Hematopoietic multipotent progenitor cell (in vitro differentiated cells): Measurements from ENCODE around the gene ERBB4. TPM values are rescaled to one million over a fixed set of nuclear protein-coding genes. Genes with fewer than 3 reads are reported as not detected.
"Not testable (repeated sequence)": the region's sequence is repeated elsewhere in the genome, so short reads cannot be mapped to it uniquely, and the experiment has no call there.

Experiments
- DNase-seq, 3 donors: peaks; one replicate each; pipeline ENCODE4 v3.0.0-alpha.2; 2011 to 2015; ENCODE audit warnings: low read depth in 2 of 3, low spot score in 2 of 3
- total RNA-seq: library from RNA; depleted of rRNA; stranded (reverse); fragments of >200 nt; gene quantifications from one replicate; pipeline ENCODE4 v1.2.3, GENCODE V29; 2012

Gene ERBB4
- total RNA-seq, 1 donor, result not detected

DNA sequence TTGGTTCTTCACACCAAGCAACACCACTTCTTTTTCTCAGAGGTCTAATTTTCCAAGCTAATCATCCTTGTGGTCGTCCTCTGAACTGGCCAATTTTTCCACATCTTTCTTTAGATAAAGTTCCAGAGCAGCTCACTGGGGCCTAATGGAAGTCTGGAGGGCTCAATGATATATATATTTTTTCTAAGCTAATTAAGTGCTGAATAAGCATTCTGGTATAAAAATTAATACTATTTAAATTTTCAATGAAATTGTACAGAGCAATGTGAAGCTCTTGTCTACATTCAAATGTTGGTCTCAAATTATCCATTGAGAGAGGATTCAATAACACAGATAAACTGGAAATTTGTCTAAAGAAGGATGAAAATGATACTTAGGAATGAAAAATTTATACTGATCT is 866.6 kb downstream of the ERBB4 start:
- no peak for DNase-seq

DNA sequence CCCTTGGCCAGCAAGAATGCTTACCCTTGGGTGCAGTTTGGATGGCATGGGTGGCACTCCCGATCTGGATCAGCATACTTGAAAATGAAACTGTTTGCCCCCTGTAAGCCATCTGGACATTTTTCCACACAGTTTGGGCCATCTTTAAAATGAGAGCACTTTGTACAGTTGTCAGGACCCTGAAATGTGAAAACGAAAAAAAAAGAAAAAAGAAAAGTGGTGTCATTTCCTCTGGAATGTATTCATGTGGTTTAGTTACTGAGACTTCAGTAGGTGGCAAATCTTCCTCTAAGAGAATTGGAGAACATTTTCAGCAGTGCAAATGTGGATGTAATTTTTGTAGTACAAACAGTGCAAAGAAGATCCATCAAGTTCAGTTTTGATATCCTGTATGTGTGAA is 873.3 kb downstream of the ERBB4 start:
- DNase-seq, result no peak

DNA sequence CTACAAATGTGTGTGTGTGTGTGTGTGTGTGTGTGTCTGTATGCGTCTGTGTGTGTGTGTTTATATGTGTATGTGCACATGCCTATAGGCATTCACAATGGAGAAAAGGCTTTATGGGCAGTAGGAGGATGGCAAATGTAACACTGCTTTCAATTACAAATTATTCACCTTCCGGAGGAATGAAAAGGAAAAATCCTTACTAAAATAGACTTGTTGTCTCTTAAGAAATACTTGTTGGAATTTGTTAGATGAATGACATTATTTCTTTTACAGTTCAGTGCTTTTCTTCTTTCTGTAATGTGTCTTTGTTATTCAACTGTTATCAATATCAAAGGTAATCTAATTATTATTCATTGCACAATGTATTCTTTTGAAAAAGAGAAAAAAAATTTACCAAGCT is 874.3 kb downstream of the ERBB4 start:
- DNase-seq, result no peak

DNA sequence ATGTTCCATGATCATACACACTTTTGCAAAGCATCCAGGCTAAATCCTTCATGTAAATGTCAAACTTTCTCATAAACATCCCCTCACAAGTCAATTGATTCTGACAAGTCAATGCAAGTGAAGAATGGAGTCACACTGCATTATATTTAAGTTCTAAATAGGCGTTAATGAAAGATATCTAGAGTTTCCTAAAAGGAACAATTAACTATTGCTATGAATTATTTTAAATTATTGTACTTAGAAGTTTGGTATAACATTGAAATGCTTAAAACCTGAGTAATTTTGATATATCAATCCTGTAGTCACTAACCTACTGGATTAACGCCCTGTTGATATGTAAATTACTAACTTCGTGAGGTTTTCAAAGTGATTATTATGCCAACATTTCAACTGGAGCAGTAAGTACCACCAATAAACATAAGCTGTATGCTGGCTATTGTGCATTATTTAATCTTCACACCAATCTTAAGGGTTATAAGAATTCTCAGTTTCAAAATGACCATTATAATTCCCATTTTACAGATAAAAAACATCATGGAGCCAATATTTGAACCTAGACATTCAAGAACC is 884.3 kb downstream of the ERBB4 start:
- DNase-seq, result no peak

DNA sequence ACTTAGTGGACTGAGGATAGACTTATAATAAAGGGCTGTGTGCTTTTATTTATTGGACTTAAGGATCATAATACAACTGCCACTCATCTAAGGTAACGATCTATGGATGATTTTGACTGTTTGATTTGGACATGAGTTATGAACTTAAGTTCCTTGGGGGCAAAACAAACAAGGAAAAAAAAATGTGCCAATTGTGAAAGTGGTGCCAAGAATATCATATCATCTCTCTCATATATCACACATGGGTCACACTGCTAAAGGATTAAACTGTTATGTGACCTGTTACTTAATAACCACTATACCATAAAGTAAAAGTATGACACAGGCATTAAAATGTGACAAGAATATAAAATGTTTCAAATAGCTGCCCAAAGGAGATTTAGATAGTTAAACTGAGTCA is 886.3 kb downstream of the ERBB4 start:
- DNase-seq, result no peak

DNA sequence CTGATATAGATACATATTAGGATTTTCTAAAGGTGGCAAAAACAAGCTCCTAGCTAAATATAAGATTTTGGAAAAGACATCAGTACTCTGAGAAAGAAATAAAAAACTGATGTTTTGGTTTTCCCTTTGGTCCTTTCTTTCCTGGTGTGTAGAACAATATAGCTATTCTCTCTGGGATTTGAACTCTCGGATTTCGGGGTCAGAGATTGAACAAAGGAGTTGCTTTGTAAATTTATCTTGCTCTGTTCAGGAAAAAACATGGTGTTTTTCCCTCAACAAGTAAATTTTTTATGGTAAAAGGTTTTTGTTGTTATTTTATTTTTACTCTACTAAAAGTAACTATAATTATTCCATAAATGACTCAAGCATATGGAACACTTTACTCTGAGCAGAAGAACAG is 889.3 kb downstream of the ERBB4 start:
- DNase-seq, result no peak

DNA sequence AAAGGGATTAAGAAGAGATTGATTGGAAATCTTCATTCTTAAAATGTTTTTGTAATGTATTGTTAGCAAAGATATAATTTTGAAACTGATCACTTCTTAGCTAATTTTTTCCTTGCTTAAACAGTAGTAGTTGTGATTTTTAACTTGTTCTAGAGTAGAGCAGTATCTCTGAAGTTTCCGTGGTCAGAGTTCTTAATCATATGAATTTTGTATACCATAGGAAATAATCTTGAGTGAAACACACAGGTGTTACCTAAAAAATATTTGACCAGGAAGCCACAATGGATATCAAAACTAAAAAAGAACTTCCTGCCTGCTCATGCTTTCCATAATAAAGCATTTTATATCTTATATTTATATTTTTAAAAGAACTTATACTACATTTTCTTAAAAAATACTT is 907.1 kb downstream of the ERBB4 start:
- no peak for DNase-seq

DNA sequence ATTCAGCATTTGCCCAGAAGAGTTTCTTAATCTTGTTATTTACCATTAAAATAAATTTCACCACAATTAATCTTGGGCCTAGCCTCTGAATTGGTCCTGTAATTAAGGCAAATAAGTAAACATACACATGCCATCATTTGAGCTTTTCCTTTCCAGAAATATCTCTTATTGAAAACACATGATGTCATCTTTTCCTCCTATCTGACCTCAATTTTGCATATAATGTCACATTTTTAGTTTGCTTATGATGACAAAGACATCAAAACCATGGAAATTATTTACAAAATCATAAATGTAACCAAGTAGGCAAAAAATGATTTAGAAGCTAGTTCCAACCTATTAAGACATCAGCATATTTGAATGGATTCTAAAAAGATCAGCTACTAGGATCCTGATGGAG is 915.5 kb downstream of the ERBB4 start:
- no peak for DNase-seq

DNA sequence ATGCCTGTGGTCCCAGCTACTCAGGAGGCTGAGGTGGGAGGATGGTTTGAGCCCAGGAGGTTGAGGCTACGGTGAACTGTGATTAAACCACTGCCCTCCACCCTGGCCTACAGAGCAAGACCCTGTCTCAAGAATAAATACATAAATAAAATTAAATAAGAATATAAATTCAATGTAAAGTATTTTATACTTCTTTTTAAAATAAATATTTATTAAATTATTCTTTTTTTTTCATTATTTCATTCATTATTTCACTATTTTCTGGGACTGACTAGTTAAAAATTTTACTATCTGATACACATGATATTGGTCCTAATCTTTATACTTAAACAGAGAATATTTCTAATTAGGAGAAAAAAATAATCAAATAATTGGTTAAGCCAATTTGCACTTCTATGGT is 917.6 kb downstream of the ERBB4 start:
- no peak for DNase-seq

DNA sequence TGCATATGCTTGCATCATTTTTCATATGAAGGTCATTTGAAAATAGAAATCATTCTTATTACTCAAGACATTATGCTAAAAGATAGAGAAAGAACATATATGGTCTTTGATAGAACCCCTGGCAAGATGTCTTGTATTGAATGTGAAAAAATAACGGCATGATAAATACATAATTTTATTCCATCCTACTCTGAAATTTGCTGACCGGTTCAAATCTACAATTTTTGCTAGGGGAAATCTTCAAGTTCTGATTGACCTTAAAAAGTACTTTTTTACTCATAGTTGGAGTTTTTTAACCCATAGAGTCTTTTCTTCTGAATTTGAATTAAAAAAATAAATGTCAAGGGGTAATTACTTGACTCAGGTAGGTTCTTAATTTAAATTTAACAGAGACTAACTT is 920.8 kb downstream of the ERBB4 start:
- DNase-seq, result no peak

DNA sequence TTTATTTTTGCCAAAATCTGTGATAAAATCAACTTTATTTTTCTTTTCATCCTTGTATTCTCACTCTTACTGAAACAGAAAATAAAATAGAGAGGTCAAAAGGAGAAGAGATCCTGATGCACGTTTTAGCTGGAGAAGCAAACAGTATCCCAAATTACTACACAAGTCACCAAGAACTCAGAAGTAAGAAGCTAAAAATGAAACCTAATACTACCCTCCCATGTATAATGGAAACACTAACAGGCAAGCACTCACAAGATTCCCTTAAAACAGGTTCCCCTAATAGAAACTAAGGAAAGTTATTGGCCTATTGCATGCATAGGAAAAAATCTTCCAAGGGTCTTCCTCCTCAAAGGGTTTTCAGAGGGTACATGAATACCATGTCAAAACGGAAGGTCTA is 927.0 kb downstream of the ERBB4 start:
- no peak for DNase-seq

DNA sequence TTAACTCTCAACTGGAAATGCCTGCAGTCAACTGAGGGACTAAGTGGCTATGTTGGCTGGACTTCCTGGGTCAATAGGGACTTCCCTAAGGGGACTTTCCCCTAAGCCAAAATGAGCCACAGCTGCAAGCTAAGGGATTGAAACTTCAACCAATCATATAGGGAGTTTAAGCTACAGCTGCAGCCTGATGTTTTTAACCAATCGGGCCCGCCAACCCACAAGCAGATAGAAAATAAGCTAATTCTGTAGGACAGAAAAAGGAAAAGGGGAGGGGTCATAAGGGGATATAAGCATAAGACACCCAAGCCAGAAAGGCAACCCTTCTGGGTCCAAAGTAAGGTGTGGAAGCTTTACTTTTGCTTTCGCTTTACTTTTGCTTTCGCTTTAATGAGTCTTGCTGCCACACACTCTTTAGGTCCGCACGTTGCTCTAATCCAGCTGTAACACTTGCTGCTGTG is 927.5 kb downstream of the ERBB4 start:
- no peak for DNase-seq

DNA sequence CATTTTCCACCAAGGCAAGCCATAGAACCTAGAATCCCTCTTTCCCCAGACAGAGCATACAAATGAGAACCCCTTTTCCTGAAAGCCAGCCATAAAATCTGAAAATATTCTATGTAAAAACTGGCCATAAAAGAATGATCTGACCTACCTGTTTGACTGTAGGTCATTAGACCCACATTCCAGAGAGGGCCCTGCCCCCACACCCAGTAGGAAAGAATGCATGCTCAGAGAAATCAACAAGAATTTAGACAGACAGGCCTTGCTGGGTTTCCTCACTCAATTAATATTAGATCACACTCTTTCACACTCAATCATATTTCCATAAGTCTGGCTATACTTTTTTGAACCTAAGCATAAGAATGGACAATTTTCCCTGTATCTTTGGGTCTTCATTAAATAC is 929.5 kb downstream of the ERBB4 start:
- no peak for DNase-seq

DNA sequence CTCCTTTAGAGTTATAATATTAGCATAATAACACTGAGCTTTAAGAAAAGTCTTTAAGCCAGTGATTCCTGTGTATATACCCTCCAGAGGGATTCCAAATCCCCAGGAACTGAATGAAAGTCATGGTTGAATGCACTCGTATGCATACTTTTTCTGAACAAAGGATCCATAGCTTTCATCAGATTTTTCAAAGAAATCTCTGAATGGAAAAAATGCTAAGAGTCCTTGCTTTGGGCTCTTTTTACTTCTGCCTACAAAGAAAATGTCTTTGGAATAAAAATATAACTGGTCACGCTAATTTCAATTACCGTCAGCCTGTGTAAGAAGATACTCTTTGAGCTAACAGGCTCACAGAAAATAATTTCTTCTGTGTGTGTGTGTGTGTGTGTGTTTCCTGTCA is 939.5 kb downstream of the ERBB4 start:
- no peak for DNase-seq

DNA sequence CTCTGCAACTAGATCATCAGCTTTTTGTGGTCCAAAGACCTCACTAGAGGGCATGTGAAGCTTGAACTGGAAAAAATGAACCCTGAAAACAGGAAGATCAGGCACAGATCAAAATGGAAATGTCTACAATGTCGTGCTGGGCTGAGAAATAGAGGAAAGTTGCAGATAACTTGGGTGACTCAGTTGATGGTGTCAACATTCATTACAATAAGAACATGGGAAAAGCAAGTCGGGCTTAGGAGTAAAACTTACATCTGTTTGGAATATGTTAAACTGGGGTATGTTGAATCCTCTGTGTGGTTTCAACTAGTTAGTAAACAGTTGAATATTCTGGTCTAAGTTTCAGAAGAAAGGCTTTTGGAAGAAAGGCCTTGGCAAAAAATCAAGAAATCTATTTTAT is 940.4 kb downstream of the ERBB4 start:
- DNase-seq, result no peak

DNA sequence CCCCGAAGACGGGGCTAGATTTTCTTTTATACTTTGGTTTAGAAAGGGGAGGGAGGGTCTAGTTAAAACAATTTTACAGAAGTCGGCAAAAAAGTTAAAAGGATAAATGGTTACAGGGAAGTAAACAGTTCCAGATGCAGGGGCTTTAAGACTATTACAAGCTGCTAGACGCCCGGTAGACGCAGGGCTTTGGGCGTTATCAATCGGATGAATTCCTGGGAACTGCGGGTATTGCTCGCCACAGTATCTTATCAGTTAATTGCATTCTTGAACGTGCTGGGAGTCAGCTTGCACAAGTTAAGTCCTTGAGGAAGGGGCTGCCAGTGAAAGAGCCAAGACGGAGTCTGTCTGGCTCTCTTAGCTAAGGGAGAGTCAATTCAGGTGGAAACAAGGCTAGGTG is 946.6 kb downstream of the ERBB4 start:
- not testable (repeated sequence) for DNase-seq

DNA sequence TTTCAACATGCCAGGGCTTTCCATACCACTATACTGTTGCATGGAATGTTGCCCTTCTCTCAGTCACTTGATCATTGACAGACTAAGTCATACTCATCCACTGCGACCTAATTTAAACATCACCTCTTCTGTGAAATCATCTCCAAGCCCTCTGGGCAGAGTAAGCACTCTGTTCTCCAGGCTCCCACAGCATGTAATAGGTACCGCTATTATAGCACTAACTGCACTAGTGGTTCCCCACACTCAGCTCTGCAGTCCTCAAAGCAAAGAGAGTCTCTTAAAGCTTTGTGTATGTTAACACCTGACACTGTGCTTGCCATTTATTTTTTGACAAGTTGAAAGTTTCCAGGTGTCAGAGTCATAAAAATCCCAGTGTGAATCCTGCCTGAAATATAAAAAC is 947.2 kb downstream of the ERBB4 start:
- no peak for DNase-seq

DNA sequence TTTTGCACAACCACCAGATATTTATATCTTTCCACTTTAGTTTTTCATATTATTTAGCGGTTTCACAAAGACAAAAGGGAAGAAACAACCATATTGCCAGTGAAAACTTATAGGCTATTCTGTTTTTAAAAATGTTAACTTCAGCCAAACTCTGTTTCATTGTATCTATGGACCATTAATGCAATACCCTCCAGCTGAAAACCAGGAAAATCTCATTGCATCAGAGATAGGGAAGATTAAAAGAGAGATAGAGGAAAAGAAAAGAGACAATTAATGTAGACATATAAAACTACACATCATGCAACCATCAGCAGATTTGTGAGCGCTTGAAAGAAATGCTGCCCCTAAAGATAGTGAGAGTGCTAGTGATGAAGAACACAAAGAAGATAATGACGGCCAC is 970.2 kb downstream of the ERBB4 start:
- DNase-seq, result no peak

DNA sequence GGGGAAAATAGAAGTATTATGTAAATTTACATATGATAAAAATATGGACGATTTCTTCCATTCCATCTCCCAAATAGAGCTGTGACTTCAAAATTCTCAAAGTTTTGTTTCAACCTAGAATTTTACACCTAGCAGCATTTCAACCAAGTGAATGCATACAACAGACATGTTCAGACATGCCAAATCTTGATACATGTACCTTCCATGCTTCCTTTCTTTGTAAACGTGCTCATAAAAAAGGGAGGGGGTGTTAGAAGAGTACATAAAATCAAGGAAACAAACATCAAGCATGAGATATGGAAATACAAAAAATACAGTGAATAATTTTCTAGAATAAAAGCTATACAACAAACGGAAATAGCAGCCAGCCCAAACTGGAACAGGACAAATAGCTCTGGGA is 974.2 kb downstream of the ERBB4 start:
- DNase-seq, result no peak

DNA sequence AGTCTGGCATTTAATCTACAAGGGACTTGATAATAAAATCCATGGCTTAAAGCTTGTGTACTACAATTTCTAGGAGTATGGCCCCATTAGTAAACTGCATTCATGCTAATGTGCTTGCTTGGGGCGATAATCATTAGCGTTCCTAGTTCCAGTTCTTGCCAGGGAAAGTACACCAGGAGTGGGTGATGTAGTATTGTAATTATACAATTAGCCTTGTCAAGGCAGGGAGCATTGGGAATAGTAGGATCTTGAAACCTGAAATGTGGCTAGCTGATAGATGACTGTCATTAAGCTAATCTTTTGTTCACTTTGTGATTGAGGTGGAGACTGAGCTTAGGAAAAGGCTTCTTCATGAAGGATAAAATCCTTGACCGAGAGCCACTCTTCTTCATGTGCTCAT is 993.0 kb downstream of the ERBB4 start:
- no peak for DNase-seq

DNA sequence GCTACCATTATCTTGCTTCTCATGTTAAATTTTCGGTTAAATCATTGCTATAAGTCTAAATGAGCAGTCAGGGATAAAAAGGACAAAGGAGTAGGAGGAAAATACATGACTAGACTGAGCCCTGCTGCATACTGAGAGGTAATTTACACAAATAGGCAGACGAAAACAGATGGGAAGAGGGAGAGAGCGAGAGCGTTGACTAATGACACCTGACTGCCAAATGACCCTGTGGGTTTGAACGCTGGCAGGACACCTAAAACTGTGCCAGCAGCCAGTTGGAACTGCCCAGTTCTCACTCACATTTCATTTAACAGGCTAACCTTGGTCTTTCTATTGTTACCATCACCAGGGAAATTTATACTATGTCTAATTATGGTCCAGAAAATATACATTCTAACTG is 1004.0 kb downstream of the ERBB4 start:
- no peak for DNase-seq

DNA sequence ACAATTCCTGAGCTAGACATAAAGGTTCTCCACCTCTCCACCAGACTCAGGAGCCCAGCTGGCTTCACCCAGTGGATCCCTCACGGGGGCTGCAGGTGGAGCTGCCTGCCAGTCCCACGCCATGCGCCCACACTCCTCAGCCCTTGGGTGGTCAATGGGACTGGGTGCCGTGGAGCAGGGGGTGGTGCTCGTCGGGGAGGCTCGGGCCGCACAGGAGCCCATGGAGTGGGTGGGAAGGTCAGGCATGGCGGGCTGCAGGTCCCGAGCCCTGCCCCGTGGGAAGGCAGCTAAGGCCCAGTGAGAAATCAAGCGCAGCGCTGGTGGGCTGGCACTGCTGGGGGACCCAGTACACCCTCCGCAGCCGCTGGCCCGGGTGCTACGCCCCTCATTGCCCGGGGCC is 1014.4 kb downstream of the ERBB4 start:
- not testable (repeated sequence) for DNase-seq

DNA sequence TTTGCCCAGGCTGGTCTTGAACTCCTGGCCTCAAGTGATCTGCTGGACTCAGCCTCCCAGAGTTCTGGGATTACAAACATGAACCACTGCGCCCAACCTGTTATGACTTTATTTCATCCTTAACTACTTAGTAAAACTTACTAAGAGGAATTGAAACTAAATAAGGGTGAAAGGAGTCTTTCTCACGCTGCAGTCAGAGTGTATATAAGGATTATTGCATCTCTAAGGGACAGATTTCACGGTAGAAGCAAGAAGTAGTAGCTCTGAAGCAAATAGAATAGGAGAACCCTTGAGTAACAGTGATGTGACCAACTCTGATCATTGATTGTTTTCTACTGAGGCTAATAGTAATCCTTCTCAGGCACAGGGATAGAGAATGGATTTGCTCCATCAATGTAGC is 1022.1 kb downstream of the ERBB4 start:
- no peak for DNase-seq

DNA sequence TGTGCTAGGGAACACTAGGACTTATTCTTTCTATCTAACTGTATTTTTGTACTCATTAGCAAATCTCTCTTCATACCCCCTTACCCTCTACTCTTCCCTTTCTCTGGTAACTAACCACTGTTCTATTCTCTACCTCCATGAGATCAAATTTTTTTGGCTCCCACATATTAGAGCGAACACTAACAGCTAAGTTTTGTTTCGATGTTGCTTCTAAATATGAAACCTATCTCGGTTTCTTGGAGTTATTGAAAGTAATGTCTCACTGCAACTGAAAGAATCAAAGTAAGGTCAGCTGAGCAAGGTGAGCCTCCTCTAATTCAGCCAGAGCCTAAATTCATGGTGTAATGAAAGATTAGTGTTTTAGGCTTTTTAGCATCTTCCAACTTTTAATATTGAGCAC is 1024.6 kb downstream of the ERBB4 start:
- no peak for DNase-seq
